HepG2 (cell line): ENCODE data around the gene NOP56. TPM values are rescaled to one million over a fixed set of nuclear protein-coding genes. Genes with fewer than 3 reads are reported as not detected.
A peak's percentile ranks its signal among the peaks of the same experiment; 100 is the strongest.

ENCODE experiments used
- AKAP8 ChIP-seq: sonication (generic); formaldehyde crosslinking; IDR thresholded peaks from 2 replicates; pipeline ENCODE4 v1.5.1; 2020; ENCODE audit warnings: mild to moderate bottlenecking, missing genetic modification reagents
- MXD4 ChIP-seq: IDR thresholded peaks from 2 replicates; pipeline ENCODE4 v1.6.1; 2016; ENCODE audit warnings: mild to moderate bottlenecking, missing biosample characterization, missing genetic modification reagents
- NCOA2 ChIP-seq: sonication (generic); formaldehyde crosslinking; IDR thresholded peaks from 2 replicates; pipeline ENCODE4 v1.8.0; 2022; ENCODE audit warnings: inconsistent platforms
- PPARG ChIP-seq: conservative IDR thresholded peaks from 2 replicates; pipeline ENCODE4 v1.6.1; 2016; ENCODE audit warnings: missing biosample characterization, missing genetic modification reagents
- SNAPC2 ChIP-seq: sonication (generic); formaldehyde crosslinking; IDR thresholded peaks from 2 replicates; pipeline ENCODE4 v1.8.1; 2022; ENCODE audit warnings: mild to moderate bottlenecking, missing genetic modification reagents
- ZEB1 ChIP-seq: IDR thresholded peaks from 2 replicates; pipeline ENCODE4 v1.6.1; 2012; ENCODE audit warnings: mild to moderate bottlenecking, low read depth, inconsistent platforms; ENCODE audit not compliant: insufficient replicate concordance
- ZNF33A ChIP-seq: sonication (generic); formaldehyde crosslinking; IDR thresholded peaks from 2 replicates; pipeline ENCODE4 v1.5.1; 2020; ENCODE audit warnings: missing genetic modification reagents, mild to moderate bottlenecking, moderate library complexity, borderline replicate concordance
- ZNF557 ChIP-seq: sonication (generic); formaldehyde crosslinking; IDR thresholded peaks from 2 replicates; pipeline ENCODE4 v1.4.0; 2020; ENCODE audit warnings: missing genetic modification reagents
- ZNF747 ChIP-seq: sonication (generic); formaldehyde crosslinking; IDR thresholded peaks from 2 replicates; pipeline ENCODE4 v1.8.1; 2023; ENCODE audit warnings: missing genetic modification reagents, mild to moderate bottlenecking, borderline replicate concordance
- ZNF782 ChIP-seq: sonication (generic); formaldehyde crosslinking; IDR thresholded peaks from 2 replicates; pipeline ENCODE4 v1.4.0; 2020; ENCODE audit warnings: missing genetic modification reagents, mild to moderate bottlenecking, borderline replicate concordance
- ZSCAN21 ChIP-seq: sonication (generic); formaldehyde crosslinking; IDR thresholded peaks from 2 replicates; pipeline ENCODE4 v1.8.0; 2022; ENCODE audit warnings: mild to moderate bottlenecking, missing genetic modification reagents, moderate library complexity, borderline replicate concordance
- polyA plus RNA-seq, 8 experiments: library from polyadenylated mRNA; depleted of rRNA in 3 of 8; stranded (reverse) in 7 of 8; unstranded in 1 of 8; fragments of >200 nt; fragmentation: Illumina TruSeq in 4 of 8; extraction: Trizol in 4 of 8; gene quantifications; 2 replicates each; pipeline versions ENCODE4 v1.2.1 to v1.2.3, GENCODE V29; 2011 to 2016; ENCODE audit warnings: low read depth in 4 of 8, missing spikeins in 1 of 8, mixed read lengths in 1 of 8; ENCODE audit not compliant: insufficient read depth in 1 of 8
- total RNA-seq, 5 experiments: library from RNA; depleted of rRNA; stranded (reverse); fragments of >200 nt; fragmentation: Illumina TruSeq; extraction: Trizol; gene quantifications; 2 replicates each; pipeline ENCODE4 v1.2.3, GENCODE V29; 2016; ENCODE audit warnings: low read depth in 1 of 5
- TF ChIP-seq, protein P1 (sequence below): sonication (generic); formaldehyde crosslinking; conservative IDR thresholded peaks from 2 replicates; pipeline ENCODE4 v1.8.0; 2022; ENCODE audit warnings: low read depth, missing genetic modification reagents
- TF ChIP-seq, protein P2 (sequence below): sonication (generic); formaldehyde crosslinking; IDR thresholded peaks from 2 replicates; pipeline ENCODE4 v1.5.1; 2020; ENCODE audit warnings: mild to moderate bottlenecking, missing genetic modification reagents, moderate library complexity
- TF ChIP-seq, protein P3 (sequence below): sonication (generic); formaldehyde crosslinking; IDR thresholded peaks from 2 replicates; pipeline ENCODE4 v1.4.0; 2020; ENCODE audit warnings: low read depth, missing genetic modification reagents
- TF ChIP-seq, protein P4 (sequence below), 2 experiments: sonication (generic) in 1 of 2; formaldehyde crosslinking in 1 of 2; IDR thresholded peaks; 2 replicates each; pipeline versions ENCODE4 v1.5.1 to v1.6.1; 2011 to 2020; ENCODE audit warnings: borderline replicate concordance in 1 of 2, low read depth in 1 of 2, low read length in 1 of 2, mild to moderate bottlenecking in 1 of 2, missing genetic modification reagents in 1 of 2, moderate library complexity in 1 of 2

NOP56 gene
- total and polyA plus RNA-seq, 2 of the 13 experiments (the other 11 are each of a cell fraction or from before 2014, with no cell fraction given) = 369 to 1,116 TPM

DNA sequence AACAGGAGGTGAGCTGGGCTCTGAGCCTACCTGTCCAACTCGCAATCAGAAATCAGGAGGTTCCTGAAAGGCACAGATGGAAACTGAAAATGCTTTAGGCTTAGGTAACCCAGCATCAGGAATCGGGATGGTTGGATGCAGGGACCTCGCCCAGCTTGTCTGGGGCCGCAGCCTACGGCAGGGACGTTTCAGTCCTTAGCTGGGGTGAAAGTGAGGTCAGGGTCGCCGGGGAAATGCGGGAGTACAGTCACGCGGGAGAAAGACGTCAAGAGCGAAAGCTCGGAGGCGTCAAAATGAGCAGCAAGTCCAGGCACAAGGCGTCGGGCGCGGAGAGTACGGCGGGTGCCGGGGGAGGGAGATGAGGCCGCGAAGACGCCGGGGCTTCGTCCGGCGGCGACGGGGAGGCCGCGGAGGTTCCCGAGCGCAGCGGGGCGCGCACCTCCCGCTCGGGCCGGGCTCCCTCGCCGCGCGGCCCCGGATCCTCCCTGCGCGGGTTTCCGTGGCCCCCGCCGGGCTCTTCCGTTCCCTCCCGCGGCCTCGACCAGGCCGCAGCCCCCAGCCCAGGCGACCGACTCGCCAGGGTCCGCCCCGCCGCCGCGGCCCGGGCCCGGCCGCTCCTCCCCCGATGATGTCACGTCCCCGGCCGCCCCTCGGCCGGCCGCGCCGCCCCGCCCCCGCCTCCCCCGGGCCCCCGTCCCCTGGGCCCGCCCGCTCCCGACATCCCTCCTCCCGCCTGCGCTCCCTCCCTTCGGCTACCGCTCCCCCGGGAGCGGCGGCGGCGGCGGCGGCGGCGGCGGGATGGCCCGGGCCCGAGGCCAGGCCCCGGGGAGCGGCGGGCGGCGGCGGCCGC lies 39.8 kb downstream of the NOP56 start, which contains the start of gene EBF4 (continued):
- no peak for TF ChIP-seq ZEB1
- peak; percentile 45; the same call in 1 of the 2 replicates for TF ChIP-seq MXD4 (CRISPR knock-in tag)
- TF ChIP-seq, protein P1, sequence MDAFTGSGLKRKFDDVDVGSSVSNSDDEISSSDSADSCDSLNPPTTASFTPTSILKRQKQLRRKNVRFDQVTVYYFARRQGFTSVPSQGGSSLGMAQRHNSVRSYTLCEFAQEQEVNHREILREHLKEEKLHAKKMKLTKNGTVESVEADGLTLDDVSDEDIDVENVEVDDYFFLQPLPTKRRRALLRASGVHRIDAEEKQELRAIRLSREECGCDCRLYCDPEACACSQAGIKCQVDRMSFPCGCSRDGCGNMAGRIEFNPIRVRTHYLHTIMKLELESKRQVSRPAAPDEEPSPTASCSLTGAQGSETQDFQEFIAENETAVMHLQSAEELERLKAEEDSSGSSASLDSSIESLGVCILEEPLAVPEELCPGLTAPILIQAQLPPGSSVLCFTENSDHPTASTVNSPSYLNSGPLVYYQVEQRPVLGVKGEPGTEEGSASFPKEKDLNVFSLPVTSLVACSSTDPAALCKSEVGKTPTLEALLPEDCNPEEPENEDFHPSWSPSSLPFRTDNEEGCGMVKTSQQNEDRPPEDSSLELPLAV (CRISPR knock-in tag) = no peak
- TF ChIP-seq, protein P2, sequence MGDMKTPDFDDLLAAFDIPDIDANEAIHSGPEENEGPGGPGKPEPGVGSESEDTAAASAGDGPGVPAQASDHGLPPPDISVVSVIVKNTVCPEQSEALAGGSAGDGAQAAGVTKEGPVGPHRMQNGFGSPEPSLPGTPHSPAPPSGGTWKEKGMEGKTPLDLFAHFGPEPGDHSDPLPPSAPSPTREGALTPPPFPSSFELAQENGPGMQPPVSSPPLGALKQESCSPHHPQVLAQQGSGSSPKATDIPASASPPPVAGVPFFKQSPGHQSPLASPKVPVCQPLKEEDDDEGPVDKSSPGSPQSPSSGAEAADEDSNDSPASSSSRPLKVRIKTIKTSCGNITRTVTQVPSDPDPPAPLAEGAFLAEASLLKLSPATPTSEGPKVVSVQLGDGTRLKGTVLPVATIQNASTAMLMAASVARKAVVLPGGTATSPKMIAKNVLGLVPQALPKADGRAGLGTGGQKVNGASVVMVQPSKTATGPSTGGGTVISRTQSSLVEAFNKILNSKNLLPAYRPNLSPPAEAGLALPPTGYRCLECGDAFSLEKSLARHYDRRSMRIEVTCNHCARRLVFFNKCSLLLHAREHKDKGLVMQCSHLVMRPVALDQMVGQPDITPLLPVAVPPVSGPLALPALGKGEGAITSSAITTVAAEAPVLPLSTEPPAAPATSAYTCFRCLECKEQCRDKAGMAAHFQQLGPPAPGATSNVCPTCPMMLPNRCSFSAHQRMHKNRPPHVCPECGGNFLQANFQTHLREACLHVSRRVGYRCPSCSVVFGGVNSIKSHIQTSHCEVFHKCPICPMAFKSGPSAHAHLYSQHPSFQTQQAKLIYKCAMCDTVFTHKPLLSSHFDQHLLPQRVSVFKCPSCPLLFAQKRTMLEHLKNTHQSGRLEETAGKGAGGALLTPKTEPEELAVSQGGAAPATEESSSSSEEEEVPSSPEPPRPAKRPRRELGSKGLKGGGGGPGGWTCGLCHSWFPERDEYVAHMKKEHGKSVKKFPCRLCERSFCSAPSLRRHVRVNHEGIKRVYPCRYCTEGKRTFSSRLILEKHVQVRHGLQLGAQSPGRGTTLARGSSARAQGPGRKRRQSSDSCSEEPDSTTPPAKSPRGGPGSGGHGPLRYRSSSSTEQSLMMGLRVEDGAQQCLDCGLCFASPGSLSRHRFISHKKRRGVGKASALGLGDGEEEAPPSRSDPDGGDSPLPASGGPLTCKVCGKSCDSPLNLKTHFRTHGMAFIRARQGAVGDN = peak; percentile 91
- peak; percentile 44 for TF ChIP-seq NCOA2 (CRISPR knock-in tag)
- 0 out of 2 replicates have a peak, but pooled peaks have one; percentile 8 for TF ChIP-seq ZSCAN21 (CRISPR knock-in tag)
- TF ChIP-seq, protein P3, sequence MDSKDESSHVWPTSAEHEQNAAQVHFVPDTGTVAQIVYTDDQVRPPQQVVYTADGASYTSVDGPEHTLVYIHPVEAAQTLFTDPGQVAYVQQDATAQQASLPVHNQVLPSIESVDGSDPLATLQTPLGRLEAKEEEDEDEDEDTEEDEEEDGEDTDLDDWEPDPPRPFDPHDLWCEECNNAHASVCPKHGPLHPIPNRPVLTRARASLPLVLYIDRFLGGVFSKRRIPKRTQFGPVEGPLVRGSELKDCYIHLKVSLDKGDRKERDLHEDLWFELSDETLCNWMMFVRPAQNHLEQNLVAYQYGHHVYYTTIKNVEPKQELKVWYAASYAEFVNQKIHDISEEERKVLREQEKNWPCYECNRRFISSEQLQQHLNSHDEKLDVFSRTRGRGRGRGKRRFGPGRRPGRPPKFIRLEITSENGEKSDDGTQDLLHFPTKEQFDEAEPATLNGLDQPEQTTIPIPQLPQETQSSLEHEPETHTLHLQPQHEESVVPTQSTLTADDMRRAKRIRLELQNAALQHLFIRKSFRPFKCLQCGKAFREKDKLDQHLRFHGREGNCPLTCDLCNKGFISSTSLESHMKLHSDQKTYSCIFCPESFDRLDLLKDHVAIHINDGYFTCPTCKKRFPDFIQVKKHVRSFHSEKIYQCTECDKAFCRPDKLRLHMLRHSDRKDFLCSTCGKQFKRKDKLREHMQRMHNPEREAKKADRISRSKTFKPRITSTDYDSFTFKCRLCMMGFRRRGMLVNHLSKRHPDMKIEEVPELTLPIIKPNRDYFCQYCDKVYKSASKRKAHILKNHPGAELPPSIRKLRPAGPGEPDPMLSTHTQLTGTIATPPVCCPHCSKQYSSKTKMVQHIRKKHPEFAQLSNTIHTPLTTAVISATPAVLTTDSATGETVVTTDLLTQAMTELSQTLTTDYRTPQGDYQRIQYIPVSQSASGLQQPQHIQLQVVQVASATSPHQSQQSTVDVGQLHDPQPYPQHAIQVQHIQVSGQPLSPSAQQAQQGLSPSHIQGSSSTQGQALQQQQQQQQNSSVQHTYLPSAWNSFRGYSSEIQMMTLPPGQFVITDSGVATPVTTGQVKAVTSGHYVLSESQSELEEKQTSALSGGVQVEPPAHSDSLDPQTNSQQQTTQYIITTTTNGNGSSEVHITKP (CRISPR knock-in tag) = 0 out of 2 replicates have a peak, but pooled peaks have one; percentile 31
- TF ChIP-seq SNAPC2 (CRISPR knock-in tag) = no peak
- TF ChIP-seq ZNF557 = peak; percentile 57
- TF ChIP-seq, protein P4, sequence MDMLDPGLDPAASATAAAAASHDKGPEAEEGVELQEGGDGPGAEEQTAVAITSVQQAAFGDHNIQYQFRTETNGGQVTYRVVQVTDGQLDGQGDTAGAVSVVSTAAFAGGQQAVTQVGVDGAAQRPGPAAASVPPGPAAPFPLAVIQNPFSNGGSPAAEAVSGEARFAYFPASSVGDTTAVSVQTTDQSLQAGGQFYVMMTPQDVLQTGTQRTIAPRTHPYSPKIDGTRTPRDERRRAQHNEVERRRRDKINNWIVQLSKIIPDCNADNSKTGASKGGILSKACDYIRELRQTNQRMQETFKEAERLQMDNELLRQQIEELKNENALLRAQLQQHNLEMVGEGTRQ (IDR thresholded peaks at IDR 0.05; ENCODE audit: low read depth, low read length) = no peak
- TF ChIP-seq, protein P4 (CRISPR knock-in tag; IDR thresholded peaks at IDR 0.05; ENCODE audit: borderline replicate concordance) = no peak
- 0 out of 2 replicates have a peak, but pooled peaks have one; percentile 46 for TF ChIP-seq AKAP8 (CRISPR knock-in tag)
- TF ChIP-seq ZNF33A (CRISPR knock-in tag) = no peak
- TF ChIP-seq PPARG (CRISPR knock-in tag) = no peak
- no peak for TF ChIP-seq ZNF747
- TF ChIP-seq ZNF782 (CRISPR knock-in tag) = peak; percentile 50; the same call in 1 of the 2 replicates
